ENCODE data around the gene NUP155.
"Not testable (repeated sequence)": the region's sequence is repeated elsewhere in the genome, so short reads cannot be mapped to it uniquely, and the experiment has no call there.

The NUP155 gene

GRCh38 chr5:37370864-37371726, at the start of gene NUP155:
Gene NUP155, minus strand, starts transcription at chr5:37371106. Its CDS starts 129 bp downstream, at chr5:37370977.
- Mint-ChIP-seq H3K36me3 (no peaks in the 10 kb centered on the region), H3K9me3 (no peaks in the 10 kb centered on the region), H3K4me3 (peak within 1 kb of the TSS; percentile 92), H3K27ac (peak within 1 kb of the TSS; percentile 99), H3K4me1 (peaks cover 23% of the 10 kb centered on the region), H3K27me3 (no peaks in the 10 kb centered on the region)
- DNase-seq (ENCODE audit: low spot score in 2 of 2) (peak; percentile 74 to 75), ATAC-seq (ENCODE audit: low read depth) (peak; percentile 88)

- ATAC-seq (ENCODE audit: low read depth) (no peak), DNase-seq (ENCODE audit: low spot score in 2 of 2) (no peak)
- Mint-ChIP-seq H3K36me3 (peaks cover 20% of the 10 kb centered on the region), H3K9me3 (no peaks in the 10 kb centered on the region), H3K27ac (no peak overlapping the region), H3K4me3 (no peak overlapping the region), H3K4me1 (peaks cover 4% of the 10 kb centered on the region), H3K27me3 (no peaks in the 10 kb centered on the region)
Measured at GRCh38 chr5:37417347-37417746, 46.4 kb upstream of the NUP155 start.

GRCh38 chr5:37415456-37415855, 44.5 kb upstream of the NUP155 start:
- peaks cover 20% of the 10 kb centered on the region for H3K36me3 Mint-ChIP-seq
- not testable (repeated sequence) for H3K4me1 Mint-ChIP-seq; DNase-seq (ENCODE audit: low spot score in 2 of 2); H3K4me3 Mint-ChIP-seq; ATAC-seq (ENCODE audit: low read depth); H3K27ac Mint-ChIP-seq; H3K9me3 Mint-ChIP-seq; H3K27me3 Mint-ChIP-seq

- Mint-ChIP-seq H3K4me1 (no peaks in the 10 kb centered on the region), H3K27ac (no peak overlapping the region), H3K27me3 (no peaks in the 10 kb centered on the region), H3K36me3 (peaks cover 10% of the 10 kb centered on the region), H3K9me3 (no peaks in the 10 kb centered on the region), H3K4me3 (no peak overlapping the region)
- ATAC-seq (ENCODE audit: low read depth) (no peak), DNase-seq (ENCODE audit: low spot score in 2 of 2) (no peak)
Measured at GRCh38 chr5:37412515-37412914, 41.6 kb upstream of the NUP155 start.

- H3K4me3 Mint-ChIP-seq, result no peak overlapping the region
- no peak for DNase-seq (ENCODE audit: low spot score in 2 of 2)
- H3K27ac Mint-ChIP-seq, result no peak overlapping the region
- peaks cover 2% of the 10 kb centered on the region for H3K4me1 Mint-ChIP-seq
- H3K36me3 Mint-ChIP-seq, result peaks cover 32% of the 10 kb centered on the region
- no peak for ATAC-seq (ENCODE audit: low read depth)
- H3K27me3 Mint-ChIP-seq, result no peaks in the 10 kb centered on the region
- H3K9me3 Mint-ChIP-seq, result no peaks in the 10 kb centered on the region
Measured at GRCh38 chr5:37400501-37400900, 29.6 kb upstream of the NUP155 start.

GRCh38 chr5:37396352-37396751, 25.4 kb upstream of the NUP155 start:
- Mint-ChIP-seq H3K27me3 (no peaks in the 10 kb centered on the region), H3K27ac (peak overlapping the region; percentile 43), H3K4me3 (no peak overlapping the region), H3K36me3 (peaks cover 30% of the 10 kb centered on the region), H3K4me1 (peaks cover 7% of the 10 kb centered on the region), H3K9me3 (no peaks in the 10 kb centered on the region)
- ATAC-seq (ENCODE audit: low read depth), result no peak
- no peak for DNase-seq (ENCODE audit: low spot score in 2 of 2)

GRCh38 chr5:37391591-37391990, 20.7 kb upstream of the NUP155 start:
- no peak for DNase-seq (ENCODE audit: low spot score in 2 of 2)
- ATAC-seq (ENCODE audit: low read depth), result no peak
- Mint-ChIP-seq H3K36me3 (peaks cover 27% of the 10 kb centered on the region), H3K4me1 (peaks cover 9% of the 10 kb centered on the region), H3K4me3 (no peak overlapping the region), H3K27ac (peak overlapping the region; percentile 28), H3K27me3 (no peaks in the 10 kb centered on the region), H3K9me3 (no peaks in the 10 kb centered on the region)

GRCh38 chr5:37379100-37379628, 8.3 kb upstream of the NUP155 start, which contains the start of gene WDR70:
Gene WDR70, plus strand, starts transcription at chr5:37379318. Its CDS starts 50 bp downstream, at chr5:37379368.
- DNase-seq (ENCODE audit: low spot score in 2 of 2), result peak; percentile 67 to 74
- not testable (repeated sequence) for H3K36me3 Mint-ChIP-seq, H3K9me3 Mint-ChIP-seq, H3K27me3 Mint-ChIP-seq, H3K4me1 Mint-ChIP-seq
- peak; percentile 98 for ATAC-seq (ENCODE audit: low read depth)
- peak within 1 kb of the TSS; percentile 94 for H3K4me3 Mint-ChIP-seq
- peak within 1 kb of the TSS; percentile 85 for H3K27ac Mint-ChIP-seq

- not testable (repeated sequence) for H3K9me3 Mint-ChIP-seq; H3K27me3 Mint-ChIP-seq; H3K36me3 Mint-ChIP-seq; DNase-seq (ENCODE audit: low spot score in 2 of 2); ATAC-seq (ENCODE audit: low read depth); H3K4me1 Mint-ChIP-seq; H3K27ac Mint-ChIP-seq
- H3K4me3 Mint-ChIP-seq, result peak overlapping the region; percentile 70
Measured at GRCh38 chr5:37378066-37378465, 7.2 kb upstream of the NUP155 start.

- Mint-ChIP-seq H3K27me3 (no peaks in the 10 kb centered on the region), H3K9me3 (no peaks in the 10 kb centered on the region), H3K4me3 (no peak overlapping the region), H3K4me1 (peaks cover 17% of the 10 kb centered on the region), H3K36me3 (no peaks in the 10 kb centered on the region), H3K27ac (no peak overlapping the region)
- ATAC-seq (ENCODE audit: low read depth) (no peak), DNase-seq (ENCODE audit: low spot score in 2 of 2) (no peak)
Measured at GRCh38 chr5:37375091-37375490, 4.2 kb upstream of the NUP155 start.

GRCh38 chr5:37370550-37370863, 399 bp downstream of the NUP155 start:
- peak overlapping the region; percentile 92 for H3K4me3 Mint-ChIP-seq
- peaks cover 26% of the 10 kb centered on the region for H3K4me1 Mint-ChIP-seq
- no peaks in the 10 kb centered on the region for H3K9me3 Mint-ChIP-seq
- ATAC-seq (ENCODE audit: low read depth) (peak; percentile 36), DNase-seq (ENCODE audit: low spot score in 2 of 2) (no peak)
- peak overlapping the region; percentile 99 for H3K27ac Mint-ChIP-seq
- H3K36me3 Mint-ChIP-seq, result peaks cover 2% of the 10 kb centered on the region
- H3K27me3 Mint-ChIP-seq, result no peaks in the 10 kb centered on the region

- ATAC-seq (ENCODE audit: low read depth), result no peak
- Mint-ChIP-seq H3K27ac (no peak overlapping the region), H3K4me3 (no peak overlapping the region), H3K27me3 (no peaks in the 10 kb centered on the region), H3K4me1 (no peaks in the 10 kb centered on the region), H3K9me3 (no peaks in the 10 kb centered on the region), H3K36me3 (peaks cover 11% of the 10 kb centered on the region)
- no peak for DNase-seq (ENCODE audit: low spot score in 2 of 2)
Measured at GRCh38 chr5:37355161-37355560, 15.7 kb downstream of the NUP155 start.

GRCh38 chr5:37342741-37343140, 28.2 kb downstream of the NUP155 start:
- not testable (repeated sequence) for H3K27ac Mint-ChIP-seq; H3K4me1 Mint-ChIP-seq; H3K27me3 Mint-ChIP-seq; H3K9me3 Mint-ChIP-seq; H3K4me3 Mint-ChIP-seq; ATAC-seq (ENCODE audit: low read depth); DNase-seq (ENCODE audit: low spot score in 2 of 2)
- H3K36me3 Mint-ChIP-seq, result peaks cover 27% of the 10 kb centered on the region

GRCh38 chr5:37334754-37335153, 36.2 kb downstream of the NUP155 start:
- not testable (repeated sequence) for H3K9me3 Mint-ChIP-seq; ATAC-seq (ENCODE audit: low read depth); H3K4me3 Mint-ChIP-seq; H3K27me3 Mint-ChIP-seq; DNase-seq (ENCODE audit: low spot score in 2 of 2); H3K4me1 Mint-ChIP-seq; H3K27ac Mint-ChIP-seq
- H3K36me3 Mint-ChIP-seq, result peaks cover 22% of the 10 kb centered on the region

- DNase-seq (ENCODE audit: low spot score in 2 of 2), result no peak
- Mint-ChIP-seq H3K4me1 (no peaks in the 10 kb centered on the region), H3K4me3 (no peak overlapping the region), H3K9me3 (no peaks in the 10 kb centered on the region), H3K27me3 (no peaks in the 10 kb centered on the region), H3K36me3 (peaks cover 28% of the 10 kb centered on the region), H3K27ac (no peak overlapping the region)
- no peak for ATAC-seq (ENCODE audit: low read depth)
Measured at GRCh38 chr5:37326536-37326935, 44.4 kb downstream of the NUP155 start.
